Lower leg skin (tissue), 4 donors: ENCODE measurements around the gene SKAP1. TPM values are rescaled to one million over a fixed set of nuclear protein-coding genes. Genes with fewer than 3 reads are reported as not detected.
"Not testable (repeated sequence)": the region's sequence is repeated elsewhere in the genome, so short reads cannot be mapped to it uniquely, and the experiment has no call there.

Source experiments
- DNase-seq, 2 donors: peaks; one replicate each; pipeline ENCODE4 v3.0.0-alpha.2; 2019; ENCODE audit warnings: low spot score in 2 of 2
- H3K4me3 ChIP-seq: fragments of 200-600 bp; sonication (generic); 2 replicates; pipeline ENCODE4 v1.5.1; 2017; ENCODE audit warnings: mild to moderate bottlenecking, low read depth; ENCODE audit not compliant: poor library complexity, severe bottlenecking
- CTCF ChIP-seq, 3 donors: fragments of 450-650 bp; IDR thresholded peaks; one replicate each; pipeline ENCODE4 v1.5.1; 2016; ENCODE audit warnings: antibody characterized with exemption in 3 of 3, mild to moderate bottlenecking in 3 of 3, moderate library complexity in 2 of 3
- POLR2A ChIP-seq, 2 donors: fragments of 450-650 bp; IDR thresholded peaks; one replicate each; pipeline ENCODE4 v1.6.1; 2016 to 2017; ENCODE audit warnings: antibody characterized with exemption in 2 of 2, mild to moderate bottlenecking in 1 of 2, moderate library complexity in 1 of 2
- WGBS, 2 donors: methylation state at CpG; one replicate each; pipeline ENCODE4 v1.1.5; 2018; 5-methylcytosine and 5-hydroxymethylcytosine counted together
- intact Hi-C: fragments of 100-400 bp; cut with DNase I; formaldehyde crosslinking; loops from one replicate; pipeline ENCODE4 v1.15.0; 2023; ENCODE audit warnings: low total_unique reads
- total RNA-seq, 4 donors: library from RNA; depleted of rRNA; stranded (reverse); fragments of >200 nt; gene quantifications; one replicate each; pipeline ENCODE4 v1.1.0, GENCODE V29; 2016

The SKAP1 gene
- total RNA-seq, 4 donors from 2014 or later: 0.99 to 1.2 TPM; not detected in 2

DNA sequence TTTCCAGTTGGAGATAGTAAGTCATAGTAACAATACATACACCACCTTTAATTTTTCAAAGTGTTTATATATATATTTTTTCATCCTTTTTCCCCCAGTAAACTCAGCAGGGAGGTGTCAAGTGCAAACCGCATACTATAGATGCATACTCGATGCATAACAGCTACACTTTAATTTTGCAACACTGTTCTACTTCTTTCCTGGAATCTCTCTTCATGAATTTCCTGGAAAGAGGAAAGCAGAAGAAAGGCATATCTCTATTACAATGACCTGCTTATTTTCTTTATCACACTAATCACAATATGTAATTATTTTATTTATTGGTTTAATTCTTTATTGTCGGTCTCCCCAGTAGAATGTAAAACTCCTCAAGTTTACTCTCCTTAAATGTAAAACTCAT is 182.4 kb downstream of the SKAP1 start:
- no peak overlapping the region for H3K4me3 ChIP-seq
- TF ChIP-seq CTCF (IDR thresholded peaks at IDR 0.05): no peak
- no peak for TF ChIP-seq POLR2A (IDR thresholded peaks at IDR 0.05)
- no peak for DNase-seq
- 87 to 88% methylated on average over 3 of the region's 3 CpGs for WGBS, 2 donors
- intact Hi-C loops: no loop called here

DNA sequence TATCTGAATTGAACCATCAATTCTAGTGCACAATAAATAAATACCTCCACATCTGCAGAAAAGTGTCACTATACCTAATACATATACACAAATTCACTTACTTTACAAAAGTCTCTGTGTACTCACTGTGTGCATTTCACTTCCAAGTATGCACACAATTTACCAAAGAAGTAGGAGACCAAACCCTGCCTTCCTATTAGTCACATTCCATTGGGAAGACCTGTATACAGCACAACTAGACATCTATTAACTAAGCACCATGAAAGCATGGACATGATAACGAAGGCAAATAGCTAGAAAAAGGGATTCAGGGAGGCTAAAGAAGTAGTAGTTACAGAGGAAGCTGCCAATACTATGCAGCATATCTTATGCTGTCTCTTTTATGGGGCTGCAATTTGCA is 183.0 kb downstream of the SKAP1 start:
- 42 to 69% methylated on average over 1 of the region's 1 CpG for WGBS, 2 donors
- TF ChIP-seq CTCF (IDR thresholded peaks at IDR 0.05): no peak
- no peak for TF ChIP-seq POLR2A (IDR thresholded peaks at IDR 0.05)
- DNase-seq: no peak
- no peak overlapping the region for H3K4me3 ChIP-seq
- intact Hi-C loops: no loop called here

DNA sequence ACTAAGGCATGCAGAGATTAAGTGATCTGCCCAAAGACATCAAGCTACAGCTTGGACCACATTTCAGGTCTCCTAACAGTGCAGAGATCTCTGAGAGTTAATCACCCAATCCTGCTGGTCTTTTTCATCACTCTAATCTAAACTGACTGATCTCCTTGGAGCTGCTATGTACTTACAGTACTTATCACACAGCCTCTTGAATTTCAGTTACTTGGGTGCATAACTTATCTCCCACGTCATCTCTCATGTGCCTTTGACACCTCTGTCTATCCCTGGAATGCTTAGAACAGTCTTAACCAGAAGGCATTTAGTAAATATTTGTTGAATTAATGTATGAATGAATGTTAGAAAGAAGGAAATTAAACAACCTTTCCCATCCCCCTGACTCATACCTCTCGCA is 183.4 kb downstream of the SKAP1 start:
- no peak for TF ChIP-seq POLR2A (IDR thresholded peaks at IDR 0.05)
- no peak for TF ChIP-seq CTCF (IDR thresholded peaks at IDR 0.05)
- WGBS, 2 donors: 70 to 73% methylated on average over 2 of the region's 2 CpGs
- no peak for DNase-seq
- intact Hi-C loops: no loop called here
- no peak overlapping the region for H3K4me3 ChIP-seq

DNA sequence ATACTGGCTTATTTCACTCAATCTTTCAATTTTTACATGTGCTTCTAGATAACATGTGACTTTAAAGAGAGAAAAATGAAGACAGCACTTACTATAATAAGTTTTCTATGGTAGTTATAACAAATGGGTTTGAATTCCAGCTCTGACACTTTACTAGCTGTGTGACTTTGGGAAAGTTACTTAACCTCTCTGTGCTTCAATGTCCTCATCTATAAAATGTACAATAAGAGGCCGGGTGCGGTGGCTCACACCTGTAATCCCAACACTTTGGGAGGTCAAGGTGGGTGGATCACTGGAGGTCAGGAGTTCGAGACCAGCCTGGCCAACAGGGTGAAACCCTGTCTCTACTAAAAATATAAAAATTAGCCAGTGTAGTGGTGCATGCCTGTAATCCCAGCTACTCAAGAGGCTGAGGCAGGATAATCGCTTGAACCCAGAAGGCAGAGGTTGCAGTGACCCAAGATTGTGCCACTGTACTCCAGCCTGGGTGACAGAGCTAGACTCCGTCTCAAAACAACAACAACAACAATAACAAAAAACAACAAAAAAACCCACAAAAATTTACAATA is 184.5 kb downstream of the SKAP1 start:
- H3K4me3 ChIP-seq, intact Hi-C loops, DNase-seq: not testable (repeated sequence)
- 89 to 94% methylated on average over 5 of the region's 5 CpGs for WGBS, 2 donors

GRCh38 chr17:48244814-48245213 is 185.2 kb downstream of the SKAP1 start:
- intact Hi-C loops: no loop called here
- WGBS, 2 donors: 76 to 79% methylated on average over 1 of the region's 1 CpG
- DNase-seq: no peak
- TF ChIP-seq POLR2A (IDR thresholded peaks at IDR 0.05) (no peak), CTCF (IDR thresholded peaks at IDR 0.05) (no peak)
- no peak overlapping the region for H3K4me3 ChIP-seq

- WGBS, 2 donors: 46 to 55% methylated on average over 3 of the region's 3 CpGs
- DNase-seq: no peak
- TF ChIP-seq CTCF (IDR thresholded peaks at IDR 0.05) (no peak), POLR2A (IDR thresholded peaks at IDR 0.05) (no peak)
Measured at GRCh38 chr17:48244121-48244711, 185.8 kb downstream of the SKAP1 start.

More at GRCh38 chr17:48244121-48244711, 185.8 kb downstream of the SKAP1 start:
- no peak overlapping the region for H3K4me3 ChIP-seq
- intact Hi-C loops: no loop called here
